Measurements from ENCODE around the gene LTBP4. TPM values are rescaled to one million over a fixed set of nuclear protein-coding genes. Genes with fewer than 3 reads are reported as not detected.

LTBP4 gene
- total RNA-seq, 5 donors from 2014 or later (not counting 1 experiment from before 2014, with no cell fraction given): 90.9 to 215 (median 160) TPM

DNA sequence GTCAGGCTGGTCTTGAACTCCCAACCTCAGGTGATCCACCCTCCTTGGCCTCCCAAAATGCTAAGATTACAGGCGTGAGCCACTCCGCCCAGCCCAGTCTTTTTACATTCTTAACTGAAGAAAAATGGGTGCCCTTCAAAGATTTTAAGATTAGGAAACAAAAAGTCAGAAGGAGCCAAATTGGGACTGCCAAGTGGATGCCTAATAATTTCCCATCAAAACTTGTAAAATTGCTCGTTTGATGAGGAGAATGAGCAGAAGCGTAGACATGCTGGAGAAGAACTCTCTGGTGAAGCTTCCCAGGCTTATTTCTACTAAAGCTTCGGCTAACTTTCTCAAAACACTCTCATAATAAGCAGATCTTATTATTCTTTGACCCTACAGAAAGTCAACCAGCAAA lies 57.9 kb downstream of the LTBP4 start:
- H3K27me3 Mint-ChIP-seq: no peaks in the 10 kb centered on the region
- no peaks in the 10 kb centered on the region for H3K36me3 Mint-ChIP-seq
- peaks cover 0 to 10% of the 10 kb centered on the region in 2 experiments for H3K27me3 ChIP-seq (replicated peaks in 1 of 2; ENCODE audit: control insufficient read depth in 2 of 2, extremely low read depth in 1 of 2, insufficient read depth in 2 of 2, low read length in 1 of 2)

DNA sequence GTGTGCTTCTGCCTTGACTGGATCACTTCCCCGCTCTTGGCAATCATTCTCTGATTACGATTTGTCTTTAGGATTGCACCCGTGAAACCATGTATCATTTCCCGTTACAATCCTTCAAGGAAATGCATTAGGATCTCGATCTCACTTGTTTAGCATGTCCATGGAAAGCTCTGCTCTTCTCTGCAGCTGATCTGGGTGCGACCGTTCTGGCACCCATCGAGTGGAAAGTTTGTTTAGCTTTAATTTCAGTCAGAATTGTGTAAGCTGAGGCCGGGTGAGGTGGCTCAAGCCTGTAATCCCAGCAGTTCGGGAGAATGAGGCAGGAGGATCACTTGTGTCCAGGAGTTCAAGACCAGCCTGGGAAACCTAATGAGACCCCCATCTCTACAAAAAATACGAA lies 58.4 kb downstream of the LTBP4 start:
- DNase-seq (no peak), ATAC-seq (replicated peaks in 1 of 4) (no peak)
- no peak overlapping the region for H3K4me3 Mint-ChIP-seq
- ChIA-PET POLR2A (interaction anchor here in 1 of 2 donors (0.6 kb wide), 1 partner anchor 783 kb away, joined by 3 read pairs; the partner anchor contains the start of gene ERICH4), CTCF (no interaction called here)
- H3K27me3 Mint-ChIP-seq: no peaks in the 10 kb centered on the region
- WGBS (ENCODE audit: insufficient coverage): 74% methylated on average over 6 of the region's 11 CpGs
- no peak overlapping the region for H3K4me3 ChIP-seq (ENCODE audit: control insufficient read depth in 1 of 2, extremely low read depth in 1 of 2, low read length in 1 of 2)
- H3K36me3 ChIP-seq (ENCODE audit: control insufficient read depth in 2 of 2, extremely low read depth in 1 of 2, insufficient read depth in 1 of 2, low read length in 1 of 2): no peaks in the 10 kb centered on the region
- no peak overlapping the region for H3K27ac Mint-ChIP-seq
- H3K27ac ChIP-seq (ENCODE audit: low read length): no peak overlapping the region
- H3K9me3 ChIP-seq: no peaks in the 10 kb centered on the region
- peaks cover 5 to 16% (median 15%) of the 10 kb centered on the region in 3 donors for H3K4me1 Mint-ChIP-seq
- peaks cover 0 to 10% of the 10 kb centered on the region in 2 experiments for H3K27me3 ChIP-seq (replicated peaks in 1 of 2; ENCODE audit: control insufficient read depth in 2 of 2, extremely low read depth in 1 of 2, insufficient read depth in 2 of 2, low read length in 1 of 2)
- H3K4me1 ChIP-seq (ENCODE audit: control insufficient read depth in 1 of 2, extremely low read depth in 1 of 2, insufficient read depth in 2 of 2, low read length in 2 of 2): peaks cover 0 to 18% of the 10 kb centered on the region in 2 experiments
- H3K9me3 Mint-ChIP-seq: no peaks in the 10 kb centered on the region
- no peaks in the 10 kb centered on the region for H3K36me3 Mint-ChIP-seq

More for the DNA sequence above, 57.9 kb downstream of the LTBP4 start:
- H3K36me3 ChIP-seq (ENCODE audit: control insufficient read depth in 2 of 2, extremely low read depth in 1 of 2, insufficient read depth in 1 of 2, low read length in 1 of 2): no peaks in the 10 kb centered on the region
- Mint-ChIP-seq H3K4me3 (no peak overlapping the region), H3K27ac (no peak overlapping the region), H3K9me3 (no peaks in the 10 kb centered on the region), H3K4me1 (peaks cover 5 to 16% (median 15%) of the 10 kb centered on the region in 3 donors)
- H3K4me3 ChIP-seq (ENCODE audit: control insufficient read depth in 1 of 2, extremely low read depth in 1 of 2, low read length in 1 of 2): no peak overlapping the region
- ChIA-PET POLR2A (interaction anchor here in 1 of 2 donors (0.6 kb wide), 1 partner anchor 784 kb away, joined by 3 read pairs; the partner anchor contains the start of gene ERICH4), CTCF (interaction anchor here in 1 of 2 donors (0.7 kb wide), 1 partner anchor 153 kb away, joined by 3 read pairs; no protein-coding TSS in a partner anchor)
- H3K27ac ChIP-seq (ENCODE audit: low read length): no peak overlapping the region
- H3K9me3 ChIP-seq: no peaks in the 10 kb centered on the region
- ATAC-seq (replicated peaks in 1 of 4): no peak
- 91% methylated on average over 3 of the region's 5 CpGs for WGBS (ENCODE audit: insufficient coverage)
- peaks cover 0 to 18% of the 10 kb centered on the region in 2 experiments for H3K4me1 ChIP-seq (ENCODE audit: control insufficient read depth in 1 of 2, extremely low read depth in 1 of 2, insufficient read depth in 2 of 2, low read length in 2 of 2)
- no peak for DNase-seq

DNA sequence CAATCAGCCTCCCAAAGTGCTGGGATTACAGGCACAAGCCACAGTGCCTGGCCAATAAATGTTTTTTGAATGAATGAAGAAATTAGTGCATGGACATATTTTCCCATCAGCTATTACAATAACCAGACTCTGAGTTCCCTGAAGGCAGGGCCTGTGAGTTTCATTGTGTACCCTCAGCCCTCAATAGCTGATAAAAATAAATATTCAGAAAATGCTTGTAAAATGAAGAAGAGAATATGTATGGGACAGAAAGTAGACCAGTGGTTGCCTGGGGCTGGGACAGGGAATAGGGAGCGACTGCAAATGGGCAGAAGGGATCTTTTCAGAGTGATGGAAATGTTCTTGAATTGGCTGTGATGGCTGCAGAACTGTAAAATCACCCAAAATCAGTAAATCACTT lies 60.4 kb downstream of the LTBP4 start:
- no peak overlapping the region for H3K27ac Mint-ChIP-seq
- H3K4me1 ChIP-seq (ENCODE audit: control insufficient read depth in 1 of 2, extremely low read depth in 1 of 2, insufficient read depth in 2 of 2, low read length in 2 of 2): peaks cover 0 to 18% of the 10 kb centered on the region in 2 experiments
- no CpG with 5 or more reads among the region's 1 CpG for WGBS (ENCODE audit: insufficient coverage)
- H3K27me3 Mint-ChIP-seq: no peaks in the 10 kb centered on the region
- H3K27me3 ChIP-seq (replicated peaks in 1 of 2; ENCODE audit: control insufficient read depth in 2 of 2, extremely low read depth in 1 of 2, insufficient read depth in 2 of 2, low read length in 1 of 2): peaks cover 0 to 10% of the 10 kb centered on the region in 2 experiments
- no peaks in the 10 kb centered on the region for H3K9me3 Mint-ChIP-seq
- no peaks in the 10 kb centered on the region for H3K9me3 ChIP-seq
- no peak for DNase-seq
- peak overlapping the region in 1 of 3 donors; percentile 7 for H3K4me3 Mint-ChIP-seq
- ChIA-PET POLR2A (no interaction called here), CTCF (interaction anchor here in 1 of 2 donors (0.7 kb wide), 2 partner anchors 91 to 158 kb away, joined by 4 to 5 read pairs; no protein-coding TSS in a partner anchor)
- ATAC-seq (replicated peaks in 1 of 4): no peak
- H3K4me3 ChIP-seq (ENCODE audit: control insufficient read depth in 1 of 2, extremely low read depth in 1 of 2, low read length in 1 of 2): no peak overlapping the region
- peaks cover 5 to 19% (median 18%) of the 10 kb centered on the region in 3 donors for H3K4me1 Mint-ChIP-seq
- H3K36me3 Mint-ChIP-seq: peaks cover 2% of the 10 kb centered on the region
- H3K27ac ChIP-seq (ENCODE audit: low read length): no peak overlapping the region
- H3K36me3 ChIP-seq (ENCODE audit: control insufficient read depth in 2 of 2, extremely low read depth in 1 of 2, insufficient read depth in 1 of 2, low read length in 1 of 2): no peaks in the 10 kb centered on the region

DNA sequence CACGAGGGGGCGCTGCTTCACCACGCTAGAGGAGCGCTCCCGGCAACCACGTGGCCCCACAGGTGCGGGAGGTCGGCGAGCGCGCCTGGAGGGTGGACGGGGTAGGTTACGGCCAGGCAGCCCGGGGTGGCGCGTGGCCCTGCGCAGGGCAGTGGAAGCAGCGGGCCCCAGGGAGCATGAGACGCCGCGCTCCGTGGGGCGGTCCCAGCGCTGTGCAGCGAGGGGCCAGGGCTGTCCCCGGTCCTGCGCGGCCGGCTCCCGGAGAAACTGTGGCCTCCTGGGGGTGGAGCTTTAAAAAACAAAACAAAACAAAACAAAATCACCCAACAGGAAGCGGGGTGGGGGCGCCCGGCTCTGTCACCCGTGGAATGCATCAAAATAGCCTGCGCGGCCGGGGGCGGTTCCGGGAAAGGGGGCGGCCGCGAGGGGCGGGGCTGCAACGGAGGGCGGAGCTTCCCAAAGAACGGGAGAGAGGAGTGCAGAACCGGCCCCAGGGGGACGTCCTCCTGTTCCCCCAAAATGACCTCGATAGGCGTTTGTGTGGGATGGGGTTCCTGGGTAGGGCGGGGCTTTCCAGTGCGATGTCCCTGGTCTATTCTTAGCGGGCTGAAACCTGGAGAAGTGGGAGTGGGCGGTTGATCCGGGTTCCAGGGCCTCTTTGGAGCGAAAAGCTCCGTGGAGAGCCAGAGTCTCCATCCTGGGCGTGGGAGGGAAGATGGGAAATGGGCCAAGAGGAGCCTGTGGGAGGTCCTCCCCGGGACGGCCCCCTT lies 61.9 kb downstream of the LTBP4 start:
- WGBS (ENCODE audit: insufficient coverage): under 1% methylated on average over 45 of the region's 60 CpGs
- peak overlapping the region; percentile 68 for H3K27ac ChIP-seq (ENCODE audit: low read length)
- Mint-ChIP-seq H3K36me3 (peaks cover 5% of the 10 kb centered on the region), H3K4me1 (peaks cover 5 to 19% (median 18%) of the 10 kb centered on the region in 3 donors), H3K4me3 (peak overlapping the region; percentile 73 to 84 (median 81)), H3K27me3 (no peaks in the 10 kb centered on the region), H3K9me3 (no peaks in the 10 kb centered on the region), H3K27ac (peak overlapping the region; percentile 76 to 88)
- POLR2A ChIA-PET: interaction anchor here in 1 of 2 donors (0.6 kb wide), 2 partner anchors 239 to 1259 kb away, joined by 3 read pairs; no protein-coding TSS in a partner anchor
- DNase-seq (peak; percentile 78 to 96 (median 89)), ATAC-seq (replicated peaks in 1 of 4) (peak; percentile 85 to 93 (median 88))
- no peaks in the 10 kb centered on the region for H3K9me3 ChIP-seq
- H3K4me3 ChIP-seq (ENCODE audit: control insufficient read depth in 1 of 2, extremely low read depth in 1 of 2, low read length in 1 of 2): peak overlapping the region; percentile 51 to 67
- H3K4me1 ChIP-seq (ENCODE audit: control insufficient read depth in 1 of 2, extremely low read depth in 1 of 2, insufficient read depth in 2 of 2, low read length in 2 of 2): peaks cover 0 to 18% of the 10 kb centered on the region in 2 experiments
- CTCF ChIA-PET: interaction anchor here (0.5 to 2.0 kb wide), 15 partner anchors 28 to 699 kb away, joined by 3 to 10 read pairs (median 4); partner anchors contain the start of gene EGLN2 (in 1 of the 2)
- peaks cover 0 to 7% of the 10 kb centered on the region in 2 experiments for H3K27me3 ChIP-seq (replicated peaks in 1 of 2; ENCODE audit: control insufficient read depth in 2 of 2, extremely low read depth in 1 of 2, insufficient read depth in 2 of 2, low read length in 1 of 2)
- no peaks in the 10 kb centered on the region for H3K36me3 ChIP-seq (ENCODE audit: control insufficient read depth in 2 of 2, extremely low read depth in 1 of 2, insufficient read depth in 1 of 2, low read length in 1 of 2)

DNA sequence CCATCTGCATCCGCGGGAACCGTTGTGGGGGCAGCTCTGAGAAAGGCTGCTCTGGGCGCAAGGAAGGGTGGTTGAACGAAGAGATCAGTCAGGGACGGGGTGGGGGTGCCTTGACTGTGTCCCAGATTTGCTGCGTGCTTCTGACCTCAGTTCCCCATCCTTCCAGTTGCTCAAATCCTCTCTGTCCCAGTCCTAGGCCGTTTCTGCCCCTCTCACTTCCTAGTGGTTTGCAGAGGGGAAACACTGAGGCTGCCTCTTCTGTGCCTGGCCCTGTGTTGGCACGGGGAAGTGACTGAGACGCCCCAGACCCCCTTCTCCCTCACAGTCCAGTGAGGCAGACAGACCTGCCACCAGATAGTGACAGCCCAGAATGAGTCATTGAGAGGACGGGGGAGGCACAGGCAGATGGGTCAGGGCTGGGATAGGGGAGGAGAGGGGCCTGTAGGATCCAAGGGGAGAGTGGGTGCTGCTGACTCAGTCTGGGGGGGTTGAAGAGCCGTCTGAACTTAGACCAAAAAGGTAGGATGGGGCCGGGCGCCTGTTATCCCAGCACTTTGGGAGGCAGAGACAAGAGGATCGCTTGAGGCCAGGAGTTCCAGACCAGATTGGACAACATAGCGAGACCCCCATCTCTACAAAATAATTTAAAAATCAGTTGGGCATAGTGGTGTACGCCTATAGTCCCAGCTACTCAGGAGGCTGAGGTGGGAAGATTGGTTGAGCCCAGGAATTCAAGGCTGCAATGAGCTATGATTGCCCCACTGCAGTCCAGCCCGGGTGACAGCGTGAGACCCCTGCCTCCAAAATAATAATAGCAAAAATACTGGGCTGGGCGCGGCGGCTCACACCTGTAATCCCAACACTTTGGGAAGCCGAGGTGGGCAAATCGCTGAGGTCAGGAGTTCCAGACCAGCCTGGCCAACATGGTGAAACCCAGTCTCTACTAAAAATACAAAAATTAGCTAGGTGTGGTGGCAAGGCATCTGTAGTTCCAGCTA lies 62.8 kb downstream of the LTBP4 start:
- WGBS (ENCODE audit: insufficient coverage): no CpG with 5 or more reads among the region's 24 CpGs
- POLR2A ChIA-PET: no interaction called here
- peak in 3 of 35 experiments; percentile 8 to 20 (median 14) for DNase-seq

More for the DNA sequence above, 62.8 kb downstream of the LTBP4 start:
- Histone ChIP-seq H3K27me3 (replicated peaks in 1 of 2; ENCODE audit: control insufficient read depth in 2 of 2, extremely low read depth in 1 of 2, insufficient read depth in 2 of 2, low read length in 1 of 2) (peaks cover 0 to 7% of the 10 kb centered on the region in 2 experiments), H3K36me3 (ENCODE audit: control insufficient read depth in 2 of 2, extremely low read depth in 1 of 2, insufficient read depth in 1 of 2, low read length in 1 of 2) (peaks cover 0 to 2% of the 10 kb centered on the region in 2 donors), H3K4me1 (ENCODE audit: control insufficient read depth in 1 of 2, extremely low read depth in 1 of 2, insufficient read depth in 2 of 2, low read length in 2 of 2) (peaks cover 0 to 18% of the 10 kb centered on the region in 2 experiments), H3K27ac (ENCODE audit: low read length) (peak overlapping the region; percentile 68), H3K9me3 (peaks cover 3% of the 10 kb centered on the region), H3K4me3 (ENCODE audit: control insufficient read depth in 1 of 2, extremely low read depth in 1 of 2, low read length in 1 of 2) (peak overlapping the region; percentile 51 to 67)
- Mint-ChIP-seq H3K27ac (peak overlapping the region; percentile 76 to 88), H3K4me1 (peaks cover 5 to 19% (median 18%) of the 10 kb centered on the region in 3 donors), H3K36me3 (peaks cover 12% of the 10 kb centered on the region), H3K4me3 (peak overlapping the region; percentile 73 to 84 (median 81)), H3K9me3 (peaks cover 0 to 1% (median under 1%) of the 10 kb centered on the region in 3 donors), H3K27me3 (no peaks in the 10 kb centered on the region)
- peak in 2 of 4 experiments; percentile 5 to 7 for ATAC-seq (replicated peaks in 1 of 4)
- CTCF ChIA-PET: interaction anchor here (0.5 to 2.0 kb wide), 13 partner anchors 29 to 698 kb away, joined by 3 to 9 read pairs (median 4); partner anchors contain the start of gene EGLN2 (in 1 of the 2)
